GOT3 (cell line): Measurements from ENCODE around the gene SEC14L2.
"Not testable (repeated sequence)": the region's sequence is repeated elsewhere in the genome, so short reads cannot be mapped to it uniquely, and the experiment has no call there.

Experiments used
- DNase-seq: peaks from one replicate; lab custom pipeline; 2025; ENCODE audit warnings: mixed read lengths; lab: John Stamatoyannopoulos, UW

SEC14L2 gene

GRCh38 chr22:30375312-30375849 is 21.4 kb upstream of the SEC14L2 start:
- no peak for DNase-seq

- DNase-seq = no peak
Measured at GRCh38 chr22:30380011-30380410, 16.8 kb upstream of the SEC14L2 start.

- DNase-seq = no peak
Measured at GRCh38 chr22:30381264-30381663, 15.6 kb upstream of the SEC14L2 start.

- DNase-seq = no peak
Measured at GRCh38 chr22:30382340-30382739, 14.5 kb upstream of the SEC14L2 start.

- no peak for DNase-seq
Measured at GRCh38 chr22:30383061-30383460, 13.8 kb upstream of the SEC14L2 start.

- no peak for DNase-seq
Measured at GRCh38 chr22:30385942-30386341, 10.9 kb upstream of the SEC14L2 start.

- DNase-seq = no peak
Measured at GRCh38 chr22:30386608-30386959, 10.2 kb upstream of the SEC14L2 start.

GRCh38 chr22:30386960-30387827 is 9.6 kb upstream of the SEC14L2 start, which contains the start of gene RNF215:
Gene RNF215, minus strand, starts transcription at chr22:30387411. Its CDS starts 98 bp downstream, at chr22:30387313.
- peak; percentile 51 for DNase-seq

- no peak for DNase-seq
Measured at GRCh38 chr22:30390974-30391691, 5.7 kb upstream of the SEC14L2 start.

- no peak for DNase-seq
Measured at GRCh38 chr22:30392661-30393321, 4.0 kb upstream of the SEC14L2 start.

- no peak for DNase-seq
Measured at GRCh38 chr22:30393322-30393680, 3.5 kb upstream of the SEC14L2 start.

GRCh38 chr22:30393885-30394284 is 2.9 kb upstream of the SEC14L2 start:
- no peak for DNase-seq

- no peak for DNase-seq
Measured at GRCh38 chr22:30397656-30398635, 1.1 kb downstream of the SEC14L2 start.

GRCh38 chr22:30398685-30399680 is 2.2 kb downstream of the SEC14L2 start:
- DNase-seq = no peak

GRCh38 chr22:30399718-30400117 is 2.9 kb downstream of the SEC14L2 start:
- no peak for DNase-seq

- DNase-seq = no peak
Measured at GRCh38 chr22:30400159-30400558, 3.3 kb downstream of the SEC14L2 start.

GRCh38 chr22:30401024-30401423 is 4.2 kb downstream of the SEC14L2 start:
- not testable (repeated sequence) for DNase-seq

- DNase-seq = no peak
Measured at GRCh38 chr22:30402028-30402765, 5.4 kb downstream of the SEC14L2 start.

- not testable (repeated sequence) for DNase-seq
Measured at GRCh38 chr22:30402766-30403104, 5.9 kb downstream of the SEC14L2 start.
